ENCODE results near the gene RPL10.

RPL10 gene

GRCh38 chrX:154358829-154359228 lies 39.3 kb upstream of the RPL10 start:
- Mint-ChIP-seq H3K4me1 (no peaks in the 10 kb centered on the region), H3K9me3 (peaks cover 32% of the 10 kb centered on the region), H3K27me3 (ENCODE audit: low read depth, poor library complexity) (no peaks in the 10 kb centered on the region), H3K27ac (no peak overlapping the region), H3K4me3 (no peak overlapping the region), H3K36me3 (ENCODE audit: low read depth) (peaks cover 7% of the 10 kb centered on the region)
- DNase-seq, result no peak
- TF ChIP-seq, protein P1, sequence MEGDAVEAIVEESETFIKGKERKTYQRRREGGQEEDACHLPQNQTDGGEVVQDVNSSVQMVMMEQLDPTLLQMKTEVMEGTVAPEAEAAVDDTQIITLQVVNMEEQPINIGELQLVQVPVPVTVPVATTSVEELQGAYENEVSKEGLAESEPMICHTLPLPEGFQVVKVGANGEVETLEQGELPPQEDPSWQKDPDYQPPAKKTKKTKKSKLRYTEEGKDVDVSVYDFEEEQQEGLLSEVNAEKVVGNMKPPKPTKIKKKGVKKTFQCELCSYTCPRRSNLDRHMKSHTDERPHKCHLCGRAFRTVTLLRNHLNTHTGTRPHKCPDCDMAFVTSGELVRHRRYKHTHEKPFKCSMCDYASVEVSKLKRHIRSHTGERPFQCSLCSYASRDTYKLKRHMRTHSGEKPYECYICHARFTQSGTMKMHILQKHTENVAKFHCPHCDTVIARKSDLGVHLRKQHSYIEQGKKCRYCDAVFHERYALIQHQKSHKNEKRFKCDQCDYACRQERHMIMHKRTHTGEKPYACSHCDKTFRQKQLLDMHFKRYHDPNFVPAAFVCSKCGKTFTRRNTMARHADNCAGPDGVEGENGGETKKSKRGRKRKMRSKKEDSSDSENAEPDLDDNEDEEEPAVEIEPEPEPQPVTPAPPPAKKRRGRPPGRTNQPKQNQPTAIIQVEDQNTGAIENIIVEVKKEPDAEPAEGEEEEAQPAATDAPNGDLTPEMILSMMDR (IDR thresholded peaks at IDR 0.05), result no peak

GRCh38 chrX:154359362-154360154 lies 38.6 kb upstream of the RPL10 start:
- Mint-ChIP-seq H3K27ac (no peak overlapping the region), H3K4me1 (no peaks in the 10 kb centered on the region), H3K4me3 (no peak overlapping the region), H3K9me3 (peaks cover 32% of the 10 kb centered on the region), H3K27me3 (ENCODE audit: low read depth, poor library complexity) (no peaks in the 10 kb centered on the region), H3K36me3 (ENCODE audit: low read depth) (peaks cover 7% of the 10 kb centered on the region)
- TF ChIP-seq, protein P1 (IDR thresholded peaks at IDR 0.05), result no peak
- DNase-seq, result no peak

GRCh38 chrX:154360155-154360713 lies 37.9 kb upstream of the RPL10 start:
- H3K9me3 Mint-ChIP-seq, result peaks cover 37% of the 10 kb centered on the region
- no peaks in the 10 kb centered on the region for H3K4me1 Mint-ChIP-seq
- TF ChIP-seq, protein P1 (IDR thresholded peaks at IDR 0.05), result no peak
- H3K27me3 Mint-ChIP-seq (ENCODE audit: low read depth, poor library complexity), result no peaks in the 10 kb centered on the region
- peaks cover 12% of the 10 kb centered on the region for H3K36me3 Mint-ChIP-seq (ENCODE audit: low read depth)
- DNase-seq, result no peak
- H3K4me3 Mint-ChIP-seq, result no peak overlapping the region
- H3K27ac Mint-ChIP-seq, result no peak overlapping the region

- TF ChIP-seq, protein P1 (IDR thresholded peaks at IDR 0.05), result no peak
- DNase-seq, result no peak
- no peaks in the 10 kb centered on the region for H3K27me3 Mint-ChIP-seq (ENCODE audit: low read depth, poor library complexity)
- H3K27ac Mint-ChIP-seq, result no peak overlapping the region
- peaks cover 16% of the 10 kb centered on the region for H3K36me3 Mint-ChIP-seq (ENCODE audit: low read depth)
- peaks cover 5% of the 10 kb centered on the region for H3K4me1 Mint-ChIP-seq
- peaks cover 42% of the 10 kb centered on the region for H3K9me3 Mint-ChIP-seq
- no peak overlapping the region for H3K4me3 Mint-ChIP-seq
Measured at GRCh38 chrX:154362085-154362742, 36.0 kb upstream of the RPL10 start.

- TF ChIP-seq, protein P1 (IDR thresholded peaks at IDR 0.05), result no peak
- Mint-ChIP-seq H3K4me3 (no peak overlapping the region), H3K4me1 (peaks cover 5% of the 10 kb centered on the region), H3K36me3 (ENCODE audit: low read depth) (peaks cover 11% of the 10 kb centered on the region), H3K27ac (no peak overlapping the region), H3K27me3 (ENCODE audit: low read depth, poor library complexity) (no peaks in the 10 kb centered on the region), H3K9me3 (peaks cover 32% of the 10 kb centered on the region)
- DNase-seq, result no peak
Measured at GRCh38 chrX:154363706-154364439, 34.3 kb upstream of the RPL10 start.

Measured in nephron progenitor cell (in vitro differentiated cells).